Stimulated activated CD4-positive, alpha-beta T cell treated with anti-CD3 and anti-CD28 coated beads, Interleukin-4, amount 100 ng/mL, for 48 hours (primary cell): ENCODE results near the gene NAALADL2.

Experiments
- DNase-seq, 2 donors: peaks; one replicate each; pipeline ENCODE4 v3.0.0-alpha.2; 2020; ENCODE audit warnings: low read depth in 2 of 2

NAALADL2 gene

DNA sequence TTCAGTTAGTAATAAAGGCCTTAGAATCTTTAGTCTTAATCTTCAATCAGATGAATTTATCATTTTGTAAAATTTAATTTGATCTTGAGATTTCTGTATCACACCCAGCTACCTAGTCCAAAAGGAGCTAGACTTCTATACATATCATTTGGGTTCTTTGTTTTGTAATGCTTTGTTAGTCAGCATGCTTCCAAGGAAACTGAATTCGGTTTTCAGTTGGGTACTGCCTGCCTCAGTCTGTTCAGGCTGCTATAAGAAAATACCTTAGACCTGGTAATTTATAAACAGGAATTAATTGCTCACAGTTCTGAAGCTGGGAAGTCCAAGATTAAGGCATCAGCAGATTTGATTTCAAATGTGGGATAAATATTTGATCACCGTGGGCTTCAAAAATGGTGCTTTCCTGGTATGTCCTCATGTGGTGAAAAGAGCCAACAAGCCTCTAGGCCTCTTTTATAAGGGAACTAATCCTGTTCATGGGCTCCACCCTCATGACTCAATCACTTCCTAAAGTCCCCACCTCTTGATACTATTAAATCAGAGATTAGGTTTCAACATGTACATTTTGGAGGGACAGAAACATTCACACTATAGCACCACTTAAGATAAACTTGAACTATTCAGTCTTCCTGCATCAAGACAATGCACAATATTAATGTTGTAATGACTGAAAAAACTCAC, 800.7 kb downstream of the NAALADL2 start:
- DNase-seq = no peak

DNA sequence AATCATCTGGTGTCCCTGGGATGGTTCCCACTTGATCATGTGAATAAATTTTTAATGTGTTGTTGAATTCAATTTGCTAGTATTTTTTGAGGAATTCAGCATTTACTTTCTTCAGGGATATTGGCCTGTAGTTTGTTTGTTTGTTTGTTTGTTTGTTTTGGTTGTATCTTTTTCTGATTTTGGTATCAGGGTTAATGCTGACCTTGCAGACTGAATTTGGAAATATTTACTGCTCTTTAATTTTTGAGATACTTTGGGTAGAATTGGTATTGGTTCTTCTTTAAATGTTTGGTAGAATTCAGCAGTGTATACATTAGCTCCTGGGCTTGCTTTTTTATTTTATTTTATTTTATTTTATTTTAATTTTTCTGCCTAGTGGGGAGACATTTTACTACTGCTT, 803.7 kb downstream of the NAALADL2 start:
- DNase-seq = no peak

DNA sequence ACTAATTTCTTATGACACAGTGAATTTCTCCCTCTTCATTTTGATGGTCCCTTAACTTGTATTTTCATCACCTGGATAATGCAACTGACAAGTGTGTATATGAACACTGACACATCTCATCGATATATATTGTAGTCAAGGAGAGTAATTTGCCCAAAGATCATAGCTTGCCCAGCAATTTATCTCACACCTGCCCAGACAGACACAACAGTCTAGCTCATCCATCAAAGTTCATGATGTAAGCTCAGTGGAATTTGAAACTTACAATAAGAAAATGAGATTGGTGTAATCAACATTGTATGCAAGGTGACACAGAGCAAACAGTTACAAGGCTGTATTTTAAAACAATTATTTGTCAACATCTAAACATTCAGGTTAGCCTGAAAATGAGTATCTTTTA, 805.8 kb downstream of the NAALADL2 start:
- no peak for DNase-seq

- no peak for DNase-seq
Measured at GRCh38 chr3:175668300-175668699, 809.2 kb downstream of the NAALADL2 start.

- no peak for DNase-seq
Measured at GRCh38 chr3:175670557-175670956, 811.4 kb downstream of the NAALADL2 start.

DNA sequence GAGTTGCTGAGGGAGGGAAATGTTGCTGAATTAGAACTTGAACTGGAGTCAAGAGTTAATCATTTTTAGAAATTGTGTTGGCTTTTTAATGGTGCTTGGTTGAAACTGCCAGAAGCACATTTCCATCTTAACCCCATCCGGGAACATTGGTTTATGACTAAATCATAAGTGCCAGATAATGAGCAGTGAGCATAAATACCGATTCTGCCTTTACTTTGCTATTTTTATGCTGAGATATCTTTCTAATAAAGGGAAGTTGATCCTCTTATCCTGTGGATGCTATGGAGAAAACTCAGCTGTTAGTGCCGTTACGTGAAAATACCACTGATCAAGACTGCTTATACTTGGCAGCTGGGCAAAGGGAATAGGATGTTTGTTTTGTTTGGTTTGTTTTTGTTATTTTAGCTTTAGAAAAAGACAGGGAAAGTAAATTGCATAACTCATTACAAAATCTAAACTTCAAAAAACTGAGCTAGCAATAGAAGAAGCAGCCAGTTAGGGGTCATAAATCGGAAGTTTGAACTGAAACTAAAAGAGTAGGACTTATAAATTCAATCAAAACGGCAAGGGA, 813.1 kb downstream of the NAALADL2 start:
- DNase-seq = no peak

- DNase-seq = no peak
Measured at GRCh38 chr3:175679568-175679967, 820.4 kb downstream of the NAALADL2 start.

DNA sequence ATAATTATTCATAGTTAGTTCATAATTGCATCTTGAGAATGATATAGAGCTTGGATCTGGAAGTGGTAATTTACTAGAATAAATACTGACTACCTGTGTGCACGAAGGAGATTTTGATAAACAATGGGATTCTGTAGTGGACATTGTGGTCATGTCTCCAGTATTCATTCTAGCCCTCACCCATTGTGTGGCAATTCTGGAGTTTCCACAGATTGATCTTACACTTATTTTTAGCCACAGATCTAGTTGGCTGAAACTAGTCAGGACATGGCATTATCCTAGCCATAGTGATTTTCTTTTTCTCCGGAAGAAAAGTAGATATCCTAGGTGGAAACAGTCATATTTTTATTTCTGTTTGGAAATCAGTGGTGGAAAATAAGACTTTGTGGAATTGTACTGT, 833.1 kb downstream of the NAALADL2 start:
- DNase-seq = no peak

DNA sequence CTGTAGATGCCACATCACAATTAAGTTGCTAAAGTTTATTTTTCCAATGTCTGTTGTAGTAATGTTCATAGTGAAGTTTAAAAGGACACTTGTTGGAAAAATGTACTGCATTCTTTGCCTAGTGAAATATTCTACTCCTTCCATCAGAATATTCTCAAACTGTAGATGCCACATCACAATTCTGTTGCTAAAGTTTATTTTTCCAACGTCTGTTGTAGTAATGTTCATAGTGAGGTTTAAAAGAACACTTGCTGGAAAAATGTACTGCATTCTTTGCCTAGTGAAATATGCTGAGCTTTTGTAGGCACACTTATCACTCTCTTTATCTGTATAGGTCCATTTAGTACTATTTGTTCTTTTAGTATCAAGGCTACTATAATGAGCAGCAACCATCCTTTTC, 836.1 kb downstream of the NAALADL2 start:
- no peak for DNase-seq

- DNase-seq = no peak
Measured at GRCh38 chr3:175702956-175703355, 843.8 kb downstream of the NAALADL2 start.

- DNase-seq = no peak
Measured at GRCh38 chr3:175704366-175705055, 845.4 kb downstream of the NAALADL2 start.

DNA sequence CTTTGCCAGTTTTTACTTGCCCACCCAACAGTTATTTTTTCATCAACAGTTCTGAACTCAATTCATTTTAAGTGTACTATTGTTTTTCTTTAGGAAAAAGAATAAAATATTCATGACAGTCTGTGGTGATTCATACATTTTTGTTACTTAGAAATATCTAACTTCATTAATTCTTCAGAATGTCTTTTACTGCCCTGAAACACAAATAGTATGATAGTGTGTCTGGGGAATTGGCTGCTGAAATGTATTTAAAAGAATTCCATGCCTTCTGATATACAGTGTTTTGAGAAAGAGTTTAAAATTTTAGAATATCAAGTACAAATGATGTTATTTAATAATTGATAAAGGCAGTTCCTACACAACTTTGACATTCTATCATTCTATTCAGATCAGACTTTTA, 854.1 kb downstream of the NAALADL2 start:
- DNase-seq = no peak

DNA sequence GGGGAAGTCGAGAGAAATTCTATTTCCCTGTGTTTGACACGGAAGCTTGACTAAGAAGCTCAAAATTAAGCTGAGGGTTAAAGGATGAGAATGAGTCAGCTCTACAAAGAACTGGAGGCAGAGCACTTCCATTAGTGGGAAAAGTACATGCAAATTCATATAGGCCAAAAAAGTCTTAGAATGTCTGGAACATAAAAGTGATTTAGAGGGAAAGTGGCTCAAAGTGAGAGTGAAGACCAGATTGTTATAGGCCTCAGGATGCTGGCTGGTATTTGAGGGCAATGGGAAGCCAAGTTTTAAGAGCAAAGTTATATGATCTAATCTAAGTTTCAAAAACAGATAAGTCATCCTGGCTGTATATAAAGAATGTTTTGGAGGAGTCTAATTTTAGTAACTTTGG, 857.3 kb downstream of the NAALADL2 start:
- no peak for DNase-seq

- no peak for DNase-seq
Measured at GRCh38 chr3:175726228-175726627, 867.1 kb downstream of the NAALADL2 start.

DNA sequence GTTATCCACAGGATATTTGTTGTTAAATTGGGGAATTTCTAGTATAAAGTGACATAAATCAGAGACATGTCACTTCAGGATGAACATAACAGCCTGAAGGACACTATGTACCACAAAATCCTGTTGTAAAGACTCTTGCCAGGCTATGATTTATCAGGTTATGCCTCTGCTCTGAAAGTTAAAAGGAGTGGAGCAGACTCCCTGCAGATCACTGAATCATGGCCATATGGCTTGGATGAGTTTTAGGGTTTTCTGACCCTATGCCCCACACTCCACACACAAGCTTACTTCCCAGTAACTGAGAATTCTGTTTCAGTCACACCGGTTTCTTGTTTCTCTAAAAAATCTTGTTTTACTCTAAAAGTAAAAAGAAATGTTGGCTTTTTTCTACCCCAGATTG, 869.4 kb downstream of the NAALADL2 start:
- no peak for DNase-seq

DNA sequence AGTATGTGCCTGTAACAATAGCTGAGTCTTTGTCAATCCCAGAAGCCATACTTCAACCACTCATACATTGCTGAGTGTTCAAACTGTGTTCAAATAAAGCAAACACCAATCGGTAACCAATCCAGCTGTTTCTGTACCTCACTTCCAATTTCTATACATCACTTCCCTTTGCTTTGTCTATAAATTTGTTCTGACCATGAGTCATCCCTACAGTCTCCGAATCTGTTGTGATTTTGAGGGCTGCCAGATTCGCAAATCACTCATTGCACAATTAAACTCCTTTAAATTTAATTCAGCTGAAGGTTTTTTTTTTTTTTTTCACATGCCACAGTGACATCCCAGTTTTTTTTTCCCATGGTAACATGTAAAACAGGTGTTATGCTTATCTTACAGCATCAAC, 870.3 kb downstream of the NAALADL2 start:
- DNase-seq = no peak

- no peak for DNase-seq
Measured at GRCh38 chr3:175731543-175731942, 872.4 kb downstream of the NAALADL2 start.

DNA sequence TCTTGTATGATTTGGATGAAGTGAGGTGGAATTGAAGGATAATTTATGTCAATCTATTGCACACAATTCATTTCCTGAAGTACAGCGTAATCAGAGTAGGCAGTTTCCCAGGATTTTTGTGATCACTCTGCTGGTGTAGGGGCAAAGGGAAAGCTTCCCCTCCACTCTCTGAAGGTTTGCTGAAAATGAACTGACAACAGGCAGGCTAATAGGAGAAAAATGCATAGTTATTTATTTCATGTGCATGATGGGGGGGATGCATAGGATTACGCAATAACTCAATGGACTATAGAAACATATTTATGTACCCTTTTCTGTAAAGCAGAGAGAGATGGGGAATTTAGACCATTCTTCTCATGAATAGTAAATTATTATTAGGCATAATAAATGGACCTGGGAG, 872.9 kb downstream of the NAALADL2 start:
- DNase-seq = no peak

DNA sequence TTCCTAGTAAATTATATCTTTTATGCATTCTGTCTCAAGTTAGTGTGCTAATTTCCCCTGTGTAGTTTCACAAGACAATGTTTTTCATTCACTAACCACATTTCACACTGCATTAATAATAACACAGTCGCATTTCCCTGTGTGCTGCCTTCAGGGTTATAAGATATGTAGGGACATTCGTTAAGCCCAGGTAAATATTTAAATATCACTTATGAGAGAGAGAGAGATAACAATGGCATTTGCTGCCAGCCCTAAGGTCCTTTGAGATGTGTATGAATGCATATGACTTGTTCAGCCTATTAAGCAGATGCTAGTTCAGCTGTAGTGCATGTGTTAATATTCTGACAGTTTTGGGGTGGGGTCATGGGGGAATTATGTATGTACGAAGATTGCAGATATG, 876.7 kb downstream of the NAALADL2 start:
- no peak for DNase-seq

DNA sequence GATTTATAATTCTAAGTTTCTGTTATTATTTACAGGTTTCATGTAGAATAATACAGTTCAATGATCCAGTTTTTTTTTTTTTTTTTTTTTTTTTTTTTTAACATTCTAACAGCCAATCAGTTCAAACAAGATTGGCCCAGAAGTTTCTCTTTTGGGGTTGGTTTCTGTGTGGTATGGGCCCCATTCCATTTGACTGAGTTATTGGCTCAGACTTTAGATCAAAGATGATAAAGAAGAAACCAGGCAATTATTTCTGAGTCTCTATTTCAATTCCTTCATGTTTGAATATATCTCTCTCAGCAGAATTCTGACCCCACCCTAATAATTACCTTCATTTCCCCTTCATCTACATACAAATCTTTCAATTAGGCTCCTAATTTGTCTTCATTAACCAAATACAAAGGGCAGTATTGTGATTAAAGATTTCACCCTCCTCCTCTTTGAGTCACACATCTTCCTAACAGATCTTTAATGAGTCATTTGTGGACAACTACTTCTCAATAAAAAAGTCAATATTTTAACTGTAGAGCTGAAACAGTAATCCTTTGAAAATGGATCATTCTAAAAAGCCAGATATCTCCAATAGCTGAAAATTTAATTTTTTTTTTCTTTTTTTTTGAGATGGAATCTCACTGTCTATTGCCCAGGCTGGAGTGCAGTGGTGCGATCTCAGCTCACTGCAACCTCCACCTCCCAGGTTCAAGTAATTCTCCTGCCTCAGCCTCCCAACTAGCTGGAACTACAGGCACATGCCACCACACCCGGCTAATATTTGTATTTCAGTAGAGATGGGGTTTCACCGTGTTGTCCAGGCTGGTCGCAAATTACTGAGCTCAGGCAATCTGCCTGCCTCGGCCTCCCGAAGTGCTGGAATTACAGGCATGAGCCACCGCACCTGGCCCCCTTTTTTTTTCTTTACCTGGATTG, 878.8 kb downstream of the NAALADL2 start:
- DNase-seq = no peak

GRCh38 chr3:175741951-175742350, 882.8 kb downstream of the NAALADL2 start:
- DNase-seq = no peak

- no peak for DNase-seq
Measured at GRCh38 chr3:175743733-175744400, 884.7 kb downstream of the NAALADL2 start.
